Activated T-cell treated with anti-CD3 and anti-CD28 coated beads for 24 hours (primary cell): ENCODE measurements around the gene COPG2.
"Not testable (repeated sequence)": the region's sequence is repeated elsewhere in the genome, so short reads cannot be mapped to it uniquely, and the experiment has no call there.

Source experiments
- DNase-seq: peaks from one replicate; pipeline ENCODE4 v3.0.0-alpha.2; 2020; ENCODE audit warnings: low read depth

Gene COPG2

DNA sequence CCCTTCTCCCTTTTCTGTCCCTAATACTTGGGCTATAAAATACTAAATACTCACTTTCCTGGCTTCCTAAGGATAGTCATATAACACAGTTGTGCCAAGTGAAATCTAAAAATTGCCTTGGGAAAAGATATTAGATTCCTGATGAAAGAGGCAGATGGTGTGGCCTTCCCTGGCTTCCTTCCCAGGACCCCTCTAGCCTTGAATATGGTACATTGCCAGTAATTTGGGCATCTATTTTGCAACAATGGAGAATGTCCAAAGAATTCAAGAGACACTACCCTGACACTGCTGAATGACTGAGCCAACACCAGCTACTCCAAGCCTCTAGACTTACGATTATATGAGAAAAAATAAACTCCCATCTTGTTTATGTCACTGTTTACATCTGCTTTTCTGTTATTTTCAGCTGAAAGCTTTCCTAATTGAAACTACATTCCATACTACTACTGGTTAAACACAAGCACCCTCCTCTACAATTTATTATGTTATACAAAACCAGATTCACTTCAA, 17.9 kb downstream of the COPG2 start:
- DNase-seq = no peak

DNA sequence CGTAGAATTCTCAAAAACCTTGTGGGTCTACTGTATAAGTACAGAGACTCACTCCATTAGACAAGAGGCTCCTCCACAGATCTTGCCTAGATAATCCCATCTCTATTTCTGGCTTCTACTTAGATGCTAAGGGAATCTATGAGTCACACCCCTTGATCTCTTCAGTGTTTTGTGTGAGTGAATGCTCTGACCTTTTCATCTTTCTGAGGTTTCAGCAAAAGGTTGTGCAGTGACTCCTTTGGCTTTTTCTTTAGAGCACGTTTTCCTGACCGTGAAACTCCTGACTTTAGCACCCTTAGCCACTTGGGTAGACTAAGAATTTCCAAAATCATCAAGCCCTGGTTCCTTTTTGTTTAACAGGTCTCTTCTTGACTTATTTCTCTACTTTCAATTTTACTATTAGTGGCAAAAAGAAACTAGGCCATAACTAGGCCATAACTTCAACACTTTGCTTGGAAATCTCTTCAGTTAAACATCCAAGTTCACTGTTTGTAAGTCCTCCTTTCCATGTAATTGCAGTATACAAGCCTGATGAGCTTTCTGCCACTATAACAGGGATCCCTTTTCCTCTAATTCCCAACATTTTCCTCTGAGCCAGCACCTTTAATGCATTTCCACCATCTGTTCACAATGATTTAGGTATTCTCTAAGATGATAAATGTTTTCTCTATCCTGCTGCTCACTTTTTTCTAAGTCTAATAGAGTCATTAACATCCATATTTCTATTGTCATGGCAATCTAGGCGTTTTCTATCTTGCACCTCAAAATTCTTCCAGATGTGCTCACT, 19.4 kb downstream of the COPG2 start:
- no peak for DNase-seq

DNA sequence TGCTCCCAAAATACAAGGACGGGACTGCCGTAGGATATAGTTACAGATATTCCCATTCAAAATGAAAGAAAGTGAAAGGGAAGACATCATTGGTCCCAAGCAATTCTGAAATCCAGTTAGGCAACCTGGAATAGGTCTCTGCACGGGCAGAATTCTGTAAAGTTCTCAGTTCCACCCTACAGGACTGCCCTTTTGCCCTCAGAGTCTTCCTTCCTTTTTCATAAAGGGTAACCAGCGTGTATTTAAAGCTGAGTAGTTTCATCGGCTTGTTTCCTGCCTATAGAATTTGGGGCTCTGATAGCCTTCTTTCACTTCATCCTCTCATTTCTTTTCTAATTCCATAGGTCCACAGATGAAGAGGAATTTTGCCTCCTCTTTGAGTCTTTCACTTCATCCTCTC, 20.0 kb downstream of the COPG2 start:
- DNase-seq = no peak

GRCh38 chr7:130642383-130642782, 26.2 kb downstream of the COPG2 start:
- DNase-seq = no peak

GRCh38 chr7:130641497-130641896, 27.1 kb downstream of the COPG2 start:
- no peak for DNase-seq

DNA sequence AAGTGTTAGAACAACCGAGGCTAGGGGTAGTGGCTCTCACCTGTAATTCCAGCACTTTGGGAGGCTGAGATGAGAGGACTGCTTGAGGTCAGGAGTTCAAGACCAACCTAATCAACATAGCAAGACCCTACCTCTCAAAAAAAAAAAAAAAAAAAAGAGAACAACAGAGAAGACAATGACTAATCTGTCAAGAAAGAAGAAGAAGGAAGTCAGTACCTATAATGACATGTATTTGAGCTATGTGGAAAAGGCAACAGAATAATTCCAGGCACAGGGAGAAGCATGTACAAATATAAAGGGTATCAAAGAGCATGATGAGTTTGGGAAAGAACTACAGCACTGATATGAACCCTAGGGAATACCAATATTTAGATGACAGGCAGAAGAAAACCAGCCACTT, 27.5 kb downstream of the COPG2 start:
- DNase-seq = no peak

- DNase-seq = no peak
Observed at GRCh38 chr7:130639388-130639787, 29.2 kb downstream of the COPG2 start.

DNA sequence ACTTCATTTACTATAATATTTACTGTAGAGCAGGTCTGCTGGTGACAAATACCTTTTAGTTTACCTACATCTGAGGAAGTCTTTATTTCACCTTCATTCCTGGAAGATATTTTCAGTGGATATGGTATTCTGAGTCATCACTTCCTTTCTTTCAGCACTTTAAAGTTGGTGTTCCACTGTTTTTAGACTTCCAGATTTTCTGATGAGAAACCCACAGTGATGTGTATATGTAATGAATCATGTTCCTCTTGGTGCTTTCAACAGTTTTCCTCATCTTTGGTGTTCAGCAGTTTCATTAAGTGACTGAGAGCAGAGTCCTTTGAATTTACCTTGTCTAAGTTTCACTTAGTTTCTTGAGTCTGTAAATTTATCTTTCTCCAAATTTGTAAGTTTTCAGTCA, 36.4 kb downstream of the COPG2 start:
- DNase-seq = no peak

DNA sequence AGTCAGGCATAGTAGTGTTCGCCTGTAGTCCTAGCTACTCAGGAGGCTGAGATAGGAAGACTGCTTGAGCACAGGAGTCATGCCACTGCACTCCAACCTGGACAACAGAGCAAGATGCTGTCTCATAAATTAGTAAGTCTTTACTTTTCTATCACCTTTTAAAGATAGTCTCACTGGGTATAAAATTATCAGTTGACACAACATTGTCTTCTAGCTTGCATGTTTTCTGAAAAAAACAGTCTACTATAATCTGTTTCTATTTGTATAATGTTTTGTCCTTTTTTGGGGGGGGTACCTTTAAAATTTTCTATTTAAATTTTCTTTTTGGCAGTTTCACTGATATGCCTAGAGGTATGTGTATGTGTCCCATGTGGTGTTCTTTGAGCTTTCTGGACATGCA, 39.6 kb downstream of the COPG2 start:
- DNase-seq = no peak

DNA sequence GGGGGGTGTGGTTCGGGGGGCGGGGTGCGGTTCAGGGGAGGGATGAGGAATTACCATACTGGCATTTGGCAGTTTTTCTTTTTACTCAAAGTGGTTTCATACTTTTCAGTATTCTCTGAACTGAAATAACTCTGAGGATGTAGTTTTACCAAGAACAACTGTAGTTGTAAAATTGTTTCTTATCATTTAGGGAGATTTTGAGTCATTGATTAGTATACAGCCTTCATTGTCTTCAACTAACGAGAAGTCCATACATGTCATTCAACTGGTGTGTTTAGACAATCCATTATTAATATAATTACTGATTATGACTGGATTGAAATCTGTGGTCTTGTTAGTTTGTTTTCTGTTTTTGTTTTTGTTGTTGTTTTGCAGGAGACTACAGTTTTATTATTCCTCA, 40.8 kb downstream of the COPG2 start:
- no peak for DNase-seq

- DNase-seq = no peak
Observed at GRCh38 chr7:130622866-130623265, 45.7 kb downstream of the COPG2 start.

DNA sequence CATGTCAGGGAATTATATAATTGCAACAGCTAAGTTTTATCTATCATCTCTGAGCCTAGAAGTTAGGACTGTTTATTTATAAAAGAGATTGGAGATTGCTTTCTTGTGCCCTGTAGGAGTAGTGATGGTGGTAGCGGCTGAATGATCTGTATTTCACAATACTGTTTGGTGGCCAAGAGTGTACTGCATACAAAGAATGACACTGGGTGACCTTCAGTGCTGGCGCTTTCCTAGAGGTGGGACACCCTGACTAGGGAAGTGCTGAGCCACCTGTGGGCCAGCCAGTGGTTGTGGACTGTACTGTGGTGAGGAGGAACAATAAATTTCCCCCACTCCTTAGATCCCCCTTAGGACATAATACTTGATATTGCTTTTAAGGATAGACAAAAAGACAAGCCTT, 53.0 kb downstream of the COPG2 start:
- DNase-seq = no peak

GRCh38 chr7:130614449-130614848, 54.1 kb downstream of the COPG2 start:
- no peak for DNase-seq

DNA sequence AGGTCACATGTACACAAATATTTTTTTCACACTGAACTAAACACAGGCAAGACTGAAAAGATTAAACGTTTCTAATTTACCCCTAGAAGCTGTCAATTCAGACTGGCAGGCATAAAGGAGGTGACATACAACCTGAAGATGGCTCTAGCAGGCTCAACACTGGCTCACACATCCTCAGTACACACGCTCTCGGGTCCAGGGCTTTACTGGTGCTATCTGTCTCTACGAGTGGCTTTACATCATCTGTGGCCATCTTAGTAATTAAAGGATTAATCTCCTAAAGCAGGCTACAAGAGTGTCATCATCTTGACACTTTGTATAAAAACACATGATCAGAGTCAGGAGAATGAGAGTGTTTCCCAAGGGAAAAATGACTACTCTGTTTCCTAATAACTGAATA, 57.3 kb downstream of the COPG2 start:
- DNase-seq = no peak

- not testable (repeated sequence) for DNase-seq
Observed at GRCh38 chr7:130607066-130607465, 61.5 kb downstream of the COPG2 start.

DNA sequence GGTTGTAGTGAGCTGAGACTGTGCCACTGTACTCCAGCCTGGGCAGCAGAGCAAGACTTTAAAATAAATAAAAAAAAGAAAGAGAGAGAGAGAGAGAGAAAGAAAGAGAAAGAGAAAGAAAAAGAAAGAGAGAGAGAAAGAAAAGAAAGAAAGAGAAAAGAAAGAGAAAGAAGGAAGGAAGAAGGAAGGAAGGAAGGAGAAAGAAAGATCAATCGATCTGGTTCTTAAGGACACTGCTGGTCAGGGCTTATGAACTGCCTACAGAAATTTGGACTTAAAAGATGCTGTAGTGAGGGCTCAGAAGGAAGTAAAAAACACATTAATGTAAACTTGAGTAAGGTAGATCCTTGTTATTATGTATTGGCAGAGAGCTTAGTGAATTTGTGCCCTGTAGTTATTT, 62.4 kb downstream of the COPG2 start:
- DNase-seq = no peak

DNA sequence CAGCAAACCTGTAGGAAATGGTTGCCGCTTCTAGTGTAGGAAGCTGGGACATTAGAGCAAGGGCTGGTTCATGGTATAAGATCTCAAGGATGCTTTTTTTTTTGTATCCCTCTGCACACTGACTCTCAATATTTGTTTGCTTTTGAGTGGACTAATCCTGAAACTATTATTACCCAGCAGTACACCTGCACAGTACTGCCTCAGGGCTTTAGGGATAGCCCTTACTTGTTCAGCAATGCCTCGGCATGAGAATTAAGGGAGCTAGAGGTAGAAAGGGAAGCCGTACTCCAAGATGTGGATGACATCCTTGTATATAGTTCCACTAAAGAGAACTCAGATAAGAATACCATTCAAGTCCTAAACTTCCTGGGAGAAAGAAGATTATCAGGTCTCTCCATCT, 70.5 kb downstream of the COPG2 start:
- DNase-seq = no peak

DNA sequence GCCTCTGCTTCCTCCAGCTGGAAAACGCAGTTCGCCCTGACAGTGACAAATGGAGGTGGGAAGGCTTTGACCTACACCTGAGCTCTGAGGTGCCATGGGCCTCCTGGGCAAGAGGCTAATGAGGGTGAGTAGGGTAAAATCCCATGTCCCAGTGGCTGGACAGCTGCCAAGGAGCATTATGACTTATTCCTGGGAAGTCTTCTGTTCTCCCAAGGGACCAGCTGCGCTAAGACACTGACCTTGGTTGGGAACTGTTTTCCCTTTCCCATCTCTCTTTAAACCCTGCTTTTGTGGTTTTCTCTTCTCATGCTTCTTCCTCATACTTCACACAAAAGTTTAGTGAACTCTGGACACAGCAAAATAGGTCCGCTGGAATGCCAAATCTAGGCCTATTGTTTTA, 72.6 kb downstream of the COPG2 start:
- DNase-seq = no peak

DNA sequence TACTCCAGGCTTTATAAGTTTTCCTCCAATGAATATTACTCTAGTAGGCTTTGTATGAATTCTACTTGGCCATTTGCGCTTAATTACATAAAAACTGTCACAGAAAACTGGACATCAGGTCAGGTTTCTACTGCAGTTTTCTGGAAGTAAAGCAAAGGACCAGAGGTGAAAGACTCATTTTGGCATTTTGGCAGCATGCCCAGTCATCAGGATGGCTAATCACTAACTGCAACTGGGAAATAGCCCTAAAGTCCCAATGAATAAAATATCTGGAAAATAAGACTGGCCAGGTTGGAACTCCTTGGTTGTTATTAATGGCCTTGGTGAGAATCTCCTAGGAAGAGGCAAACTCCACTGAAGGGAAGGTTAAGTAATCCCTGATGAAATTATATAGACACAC, 75.5 kb downstream of the COPG2 start:
- DNase-seq = no peak

GRCh38 chr7:130591464-130591863, 77.1 kb downstream of the COPG2 start:
- DNase-seq = not testable (repeated sequence)

GRCh38 chr7:130585932-130586331, 82.6 kb downstream of the COPG2 start:
- DNase-seq = not testable (repeated sequence)

DNA sequence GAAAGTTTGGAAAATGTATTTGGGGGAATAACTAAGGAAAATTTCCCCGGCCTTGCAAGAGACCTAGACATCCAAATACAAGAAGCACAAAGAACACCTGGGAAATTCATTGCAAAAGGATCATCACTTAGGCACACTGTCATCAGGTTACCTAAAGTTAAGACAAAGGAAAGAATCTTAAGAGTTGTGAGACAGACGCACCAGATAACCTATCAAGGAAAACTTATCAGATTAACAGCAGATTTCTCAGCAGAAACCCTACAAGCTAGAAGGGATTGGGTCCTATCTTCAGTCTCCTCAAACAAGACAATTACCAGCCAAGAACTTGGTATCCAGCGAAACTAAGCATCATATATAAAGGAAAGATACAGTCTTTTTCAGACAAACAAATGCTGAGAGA, 93.4 kb downstream of the COPG2 start:
- DNase-seq = not testable (repeated sequence)

- not testable (repeated sequence) for DNase-seq
Observed at GRCh38 chr7:130570144-130570543, 98.4 kb downstream of the COPG2 start.

GRCh38 chr7:130566898-130567280, 101.7 kb downstream of the COPG2 start:
- no peak for DNase-seq
